ENCODE results near the gene COL25A1. TPM values are rescaled to one million over a fixed set of nuclear protein-coding genes. Genes with fewer than 3 reads are reported as not detected.
"Not testable (repeated sequence)": the region's sequence is repeated elsewhere in the genome, so short reads cannot be mapped to it uniquely, and the experiment has no call there.

COL25A1 gene
- total RNA-seq, 1 donor from 2014 or later, result 0.04 TPM

DNA sequence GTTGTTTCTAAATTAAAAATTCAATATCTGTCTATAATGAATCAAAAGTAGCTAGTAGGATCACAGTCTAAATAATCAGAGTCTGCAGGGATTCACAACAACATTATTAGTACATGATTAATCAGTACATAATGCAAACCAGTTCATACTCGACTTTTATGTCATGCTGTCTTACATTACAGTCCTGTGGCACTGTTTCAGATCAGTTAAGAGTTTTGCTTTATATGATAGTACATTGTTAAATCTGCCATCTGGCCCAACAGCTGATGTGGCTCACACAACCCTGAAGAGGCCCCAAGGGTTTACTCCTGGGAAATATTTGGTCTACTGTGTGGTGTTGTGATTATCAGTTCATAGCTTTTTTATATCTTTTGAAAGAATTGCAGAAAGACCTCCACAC, 292.5 kb downstream of the COL25A1 start:
- ATAC-seq, result no peak

DNA sequence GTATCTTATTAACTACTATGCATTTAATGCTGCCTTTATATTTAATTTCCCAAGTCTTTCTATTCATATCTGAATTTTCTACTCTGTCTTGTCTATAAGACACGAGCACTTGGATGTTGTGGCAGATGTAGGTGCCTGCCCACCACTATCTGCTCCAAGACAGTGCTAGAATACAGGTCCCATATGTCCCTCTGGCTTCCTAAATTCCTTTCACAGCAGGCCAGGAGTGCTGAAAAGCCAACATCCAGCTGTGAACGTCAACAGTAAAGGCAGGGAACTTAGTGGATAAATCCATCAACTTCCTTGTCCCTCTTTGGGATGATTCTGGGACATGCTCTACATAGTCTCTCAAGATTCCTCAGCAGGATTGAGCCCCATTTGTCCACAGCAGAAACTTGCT, 294.5 kb downstream of the COL25A1 start:
- ATAC-seq, result no peak

DNA sequence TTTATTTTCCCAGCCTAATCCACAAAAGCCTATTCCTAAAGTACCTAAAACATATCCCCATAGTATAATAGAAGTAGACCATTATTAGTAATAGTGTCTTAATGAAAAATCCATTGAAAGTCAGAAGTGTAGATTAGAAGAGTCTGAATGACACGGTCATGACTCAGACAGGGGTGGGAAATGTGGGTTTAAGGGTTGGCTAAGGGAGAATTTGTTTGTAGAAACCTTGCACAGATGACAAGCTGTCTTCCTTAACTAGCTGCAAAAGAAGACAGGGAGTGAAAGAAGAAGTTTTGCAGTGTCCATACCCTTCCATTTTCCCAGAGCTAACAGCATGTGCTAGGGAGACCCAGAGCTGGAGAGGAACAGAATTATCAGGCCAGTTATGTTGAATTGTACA, 296.9 kb downstream of the COL25A1 start:
- ATAC-seq, result no peak

DNA sequence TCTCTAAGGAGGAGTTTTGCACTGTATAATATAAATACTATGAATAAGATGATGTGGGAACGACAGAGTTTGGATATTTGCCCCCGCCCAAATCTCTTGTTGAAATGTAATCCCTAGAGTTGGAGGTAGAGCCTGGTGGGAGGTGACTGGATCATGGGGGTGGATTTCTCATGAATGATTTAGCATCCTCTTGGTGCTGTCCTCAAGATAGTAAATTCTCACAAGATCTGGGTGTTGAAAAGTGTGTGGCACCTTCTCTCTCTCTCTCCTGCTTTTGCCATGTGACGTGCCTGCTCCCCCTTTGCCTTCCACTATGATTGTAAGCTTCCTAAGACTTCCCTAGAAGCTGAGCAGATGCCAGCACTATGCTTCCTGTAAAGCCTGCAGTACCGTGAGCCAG, 298.0 kb downstream of the COL25A1 start:
- ATAC-seq, result no peak

DNA sequence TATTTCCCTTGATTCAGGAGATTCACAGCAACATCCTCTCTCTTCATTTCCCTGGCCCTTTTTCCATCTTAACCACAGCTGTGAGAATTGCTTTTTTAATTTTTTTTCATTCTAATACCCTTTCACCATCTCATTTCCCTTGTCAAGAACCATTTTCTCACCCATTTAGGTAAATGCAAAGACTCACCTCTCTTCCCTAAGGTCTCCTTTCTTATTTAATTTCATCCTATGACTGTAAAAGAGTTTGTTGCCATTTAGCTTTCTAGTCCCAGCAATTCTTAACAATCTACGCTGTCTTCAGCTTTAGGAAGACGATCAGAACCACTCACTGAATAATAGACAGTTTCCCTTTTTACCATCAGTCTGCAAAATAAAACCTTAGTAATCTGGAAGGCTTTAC, 298.5 kb downstream of the COL25A1 start:
- ATAC-seq, result no peak

DNA sequence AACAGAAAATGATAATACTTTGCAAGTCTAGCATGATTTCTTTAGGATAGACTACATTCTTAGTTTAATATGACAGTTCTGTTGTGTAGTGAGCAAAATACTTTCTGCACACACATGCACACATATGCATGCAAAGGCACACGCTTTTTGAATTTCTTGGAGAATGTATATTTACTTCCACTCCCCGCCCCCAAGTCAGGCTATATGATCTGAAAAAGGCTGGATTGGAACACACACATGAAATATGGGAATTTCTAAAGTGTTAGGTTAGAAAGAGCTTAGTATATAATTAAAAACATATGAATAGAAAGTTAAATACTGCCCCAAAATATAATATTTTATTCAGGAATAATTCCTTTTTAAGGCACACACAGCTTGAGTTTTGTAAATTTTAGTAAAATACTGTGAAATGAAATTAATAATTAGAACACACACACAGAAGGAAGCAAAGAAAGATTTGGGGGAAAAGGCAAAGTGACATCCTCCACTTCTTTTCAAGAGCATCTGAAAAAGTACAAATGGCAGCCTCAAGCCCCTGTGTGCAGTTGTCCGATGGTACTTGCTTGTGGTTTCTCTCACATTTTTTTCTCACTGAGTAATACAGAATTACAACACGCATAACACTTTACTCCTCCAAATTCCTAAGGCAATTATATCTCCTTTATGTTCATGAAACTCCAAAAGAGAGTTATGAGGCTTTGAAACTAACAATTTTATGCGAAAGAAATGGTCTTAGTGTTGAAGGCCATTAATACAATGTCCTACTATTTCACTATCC, 310.7 kb downstream of the COL25A1 start:
- no peak for ATAC-seq

DNA sequence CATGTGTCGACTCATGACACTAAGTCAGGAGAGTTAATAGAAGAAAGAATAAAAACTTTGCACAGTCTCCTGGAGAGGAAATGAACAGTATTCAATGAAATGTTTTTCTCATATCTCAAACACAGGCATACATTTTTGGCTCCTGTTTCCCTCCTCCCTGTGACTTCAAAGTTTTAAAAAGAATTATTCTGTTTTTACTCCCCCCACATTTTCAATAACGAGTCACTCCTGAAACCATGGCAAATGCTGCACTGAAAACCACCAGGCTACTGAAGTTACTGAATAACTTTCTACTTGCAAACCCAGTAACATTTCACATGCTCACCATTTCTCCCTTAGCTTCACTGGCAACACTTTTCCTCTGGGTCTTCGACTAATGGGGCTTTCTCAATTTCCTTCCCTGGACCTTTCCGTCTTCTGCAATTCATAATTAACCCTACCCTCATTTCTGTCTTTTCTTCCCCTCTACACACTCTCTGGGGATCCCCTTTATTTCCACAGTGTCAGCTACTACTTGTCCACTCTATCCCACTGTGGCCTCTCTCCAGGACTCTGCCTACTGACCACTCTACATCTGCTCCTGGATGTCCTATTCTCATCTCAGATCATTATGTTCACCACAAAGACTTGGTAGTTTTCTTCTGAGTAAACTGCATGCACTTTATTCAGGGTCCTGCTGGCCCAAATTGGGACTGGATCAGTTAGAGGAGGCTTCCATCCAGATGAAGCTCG, 313.8 kb downstream of the COL25A1 start:
- no peak for ATAC-seq

DNA sequence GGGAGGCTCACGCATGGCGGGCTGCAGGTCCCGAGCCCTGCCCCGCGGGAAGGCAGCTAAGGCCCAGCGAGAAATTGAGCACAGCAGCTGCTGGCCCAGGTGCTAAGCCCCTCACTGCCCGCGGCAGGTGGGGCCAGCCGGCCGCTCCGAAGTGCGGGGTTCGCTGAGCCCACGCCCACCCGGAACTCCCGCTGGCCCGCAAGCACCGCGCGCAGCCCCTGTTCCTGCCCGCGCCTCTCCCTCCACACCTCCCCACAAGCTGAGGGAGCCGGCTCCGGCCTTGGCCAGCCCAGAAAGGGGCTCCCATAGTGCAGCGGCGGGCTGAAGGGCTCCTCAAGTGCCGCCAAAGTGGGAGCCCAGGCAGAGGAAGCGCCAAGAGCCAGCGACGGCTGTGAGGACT, 318.0 kb downstream of the COL25A1 start:
- ATAC-seq, result not testable (repeated sequence)

DNA sequence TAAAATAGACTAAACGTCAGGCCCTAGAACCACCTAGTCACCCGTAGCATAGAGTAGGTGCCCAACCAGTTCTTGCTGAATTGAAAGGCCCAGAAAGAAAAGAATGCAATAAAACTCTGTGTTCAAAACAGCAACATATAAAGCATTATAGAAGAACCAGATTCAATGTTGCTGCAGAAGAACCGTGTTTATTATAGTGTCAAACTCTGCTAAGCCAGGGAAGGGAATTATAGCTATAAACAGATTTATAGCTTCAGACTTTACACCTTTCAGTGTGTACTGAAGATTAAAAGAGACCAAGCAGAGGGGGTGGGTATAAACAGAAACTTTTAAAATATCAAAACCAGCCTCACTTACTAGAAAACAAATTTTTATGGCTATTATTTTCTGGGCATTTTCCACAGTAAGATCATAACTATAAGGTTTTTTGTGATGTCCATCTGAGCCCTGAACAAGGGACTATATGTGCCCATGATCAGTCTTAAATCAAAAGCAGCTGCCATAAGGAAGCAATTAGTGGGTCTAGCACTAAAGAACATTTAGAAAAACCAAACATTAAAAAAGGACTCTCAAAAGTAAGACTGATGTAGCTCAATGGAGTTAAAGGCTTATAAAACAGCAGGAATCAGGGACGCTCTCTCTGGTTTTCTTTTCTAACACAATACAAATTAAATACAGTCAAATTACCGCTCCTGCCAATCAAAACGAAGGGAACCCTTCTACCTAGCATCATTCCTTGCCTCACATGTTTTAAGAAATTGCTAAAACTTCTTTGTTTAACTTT, 319.9 kb downstream of the COL25A1 start:
- no peak for ATAC-seq

DNA sequence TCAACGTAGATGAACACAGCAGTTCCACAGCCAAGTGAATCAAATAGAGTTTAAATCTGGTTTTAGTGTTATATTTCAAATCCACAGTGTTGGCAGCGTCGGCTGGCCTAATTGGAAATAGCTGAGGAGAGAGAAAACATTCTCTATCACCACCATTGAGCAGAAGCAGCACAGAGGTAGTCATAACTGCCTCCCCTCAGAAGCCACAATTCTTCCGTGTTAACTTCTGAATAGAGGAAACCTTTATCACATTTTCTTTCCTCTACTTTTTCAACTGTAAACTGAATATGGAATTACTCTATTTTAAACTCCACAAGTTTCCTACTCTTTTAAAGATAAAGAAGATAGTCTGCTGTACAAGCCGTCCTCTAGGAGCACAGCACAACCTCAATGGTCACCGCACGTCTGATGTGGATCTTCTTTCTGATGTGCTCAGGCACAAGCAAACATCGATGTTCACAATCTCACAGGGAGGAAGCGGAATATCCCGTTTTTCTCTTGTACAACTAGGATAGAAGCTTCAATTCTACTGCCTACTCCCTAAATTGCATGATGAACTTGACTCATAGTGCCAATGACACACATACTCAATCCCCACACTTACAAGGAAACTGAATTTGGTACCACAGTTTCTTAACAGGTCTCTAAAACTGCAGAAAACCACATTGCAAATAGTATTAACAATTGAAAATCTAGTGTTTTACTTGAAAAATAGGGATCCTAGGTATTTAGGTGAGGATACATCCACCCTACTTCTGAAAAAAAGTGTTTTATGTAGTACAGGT, 321.8 kb downstream of the COL25A1 start:
- no peak for ATAC-seq

DNA sequence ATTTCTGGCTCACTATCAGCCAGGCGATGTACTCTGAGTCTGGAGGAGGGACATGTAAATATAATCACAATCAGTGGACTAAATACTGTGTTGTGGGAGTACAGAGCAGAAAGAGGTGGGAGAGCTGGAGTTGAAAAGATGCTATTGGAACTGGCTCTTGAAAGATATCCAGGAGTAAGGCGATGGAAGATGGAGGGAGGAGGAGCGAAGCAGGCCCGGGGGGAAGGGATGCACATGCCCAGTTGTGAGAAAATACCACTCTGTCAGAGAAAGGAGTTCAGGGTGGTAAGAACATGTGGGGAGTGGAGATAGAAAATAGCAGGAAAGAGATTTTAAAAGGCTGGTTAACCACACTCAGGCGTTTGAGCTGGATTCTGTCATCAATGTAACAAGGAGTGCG, 322.7 kb downstream of the COL25A1 start:
- ATAC-seq, result no peak

DNA sequence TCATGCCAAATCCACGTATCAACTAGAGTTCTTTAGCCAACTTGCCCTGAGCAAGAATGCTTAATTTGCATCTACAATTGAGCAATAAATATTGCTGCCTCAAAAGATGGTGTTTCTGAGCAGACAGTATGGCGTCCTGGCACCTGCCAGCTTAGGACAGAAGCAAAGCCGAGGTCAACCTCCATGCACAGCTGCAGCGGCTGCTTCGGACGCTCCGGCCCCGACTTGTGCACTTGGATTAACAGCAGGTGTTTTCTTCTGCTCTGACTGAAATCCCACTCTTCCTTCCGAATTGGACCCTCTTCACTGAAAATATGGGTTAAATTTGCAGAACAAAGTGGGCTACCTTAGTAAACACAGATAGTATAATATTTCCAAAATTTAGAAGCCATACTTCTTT, 324.4 kb downstream of the COL25A1 start:
- ATAC-seq, result no peak

DNA sequence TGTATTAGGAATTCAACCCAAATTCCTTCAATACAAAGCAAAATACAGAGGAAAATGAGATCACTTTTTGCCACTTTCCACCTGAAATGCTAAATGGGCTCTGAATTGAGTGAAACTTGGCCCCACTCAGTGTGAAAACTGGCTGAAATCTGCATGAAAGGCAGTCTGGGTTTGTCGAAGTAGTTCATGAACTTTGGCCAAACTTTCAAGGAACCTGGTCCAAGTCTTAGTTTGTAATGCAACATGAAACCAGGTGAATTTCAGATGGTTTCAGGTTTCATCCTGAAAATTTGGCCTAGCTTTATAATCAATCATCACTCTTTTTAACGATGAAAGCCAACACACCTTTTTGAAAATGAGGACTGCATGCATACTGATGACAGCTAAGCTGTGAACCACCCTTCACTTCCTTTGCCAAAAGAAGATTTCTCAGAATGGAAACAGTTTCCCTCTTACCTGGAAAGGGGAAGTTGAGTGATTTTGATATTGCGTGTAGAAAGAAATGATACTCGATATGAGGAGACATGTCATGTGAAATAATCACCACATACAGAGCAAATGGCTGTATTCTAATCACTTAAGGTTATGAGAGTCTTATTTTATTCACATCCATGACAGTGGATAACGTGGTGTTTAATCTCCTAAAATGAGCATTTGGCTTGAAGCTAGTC, 329.7 kb downstream of the COL25A1 start:
- no peak for ATAC-seq

DNA sequence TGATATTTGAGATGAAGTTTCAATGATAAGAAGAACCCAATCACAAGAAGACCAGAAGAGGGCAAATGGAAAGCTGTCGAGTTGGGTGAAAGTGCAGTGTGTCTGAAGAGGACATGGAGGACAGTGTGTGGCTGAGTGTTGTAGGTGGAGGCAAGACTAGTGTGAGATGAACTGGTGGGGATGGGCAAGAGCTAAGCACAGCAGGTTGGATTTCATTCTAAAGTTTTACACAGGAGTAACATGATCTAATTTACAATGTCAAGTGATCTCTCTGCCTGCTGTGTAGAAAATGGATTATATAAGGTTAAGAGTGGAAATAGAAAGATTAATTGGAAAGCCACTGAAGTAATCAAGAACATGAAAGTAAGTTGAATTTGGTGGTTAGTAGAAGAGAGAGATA, 331.0 kb downstream of the COL25A1 start:
- no peak for ATAC-seq

DNA sequence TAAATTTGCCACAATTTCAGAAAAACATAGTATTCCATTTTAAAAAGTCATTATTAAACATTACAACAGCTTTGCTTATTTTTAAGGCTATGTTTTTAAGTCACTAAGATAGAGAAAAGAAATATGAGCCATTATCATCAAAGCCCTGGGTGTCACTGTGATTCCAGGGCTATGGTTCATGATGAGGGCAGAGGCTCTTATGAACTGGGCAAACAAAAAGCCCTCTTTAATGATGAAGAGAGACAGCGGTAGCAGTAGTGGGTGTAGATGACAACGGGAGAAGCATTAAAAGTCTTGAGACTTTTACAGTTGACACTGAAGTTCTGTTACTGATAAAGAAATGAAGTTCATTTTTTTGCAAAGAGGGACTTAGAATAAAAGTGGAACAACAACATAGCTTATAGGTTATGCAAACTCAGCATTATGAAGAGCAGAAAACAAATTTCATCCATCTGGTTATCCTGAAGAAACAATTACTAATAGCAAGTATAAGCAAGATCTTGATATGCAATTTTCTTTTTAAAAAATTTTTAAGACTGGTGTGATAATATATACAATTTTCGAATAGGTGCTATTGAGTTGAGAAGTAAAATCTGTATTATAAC, 336.9 kb downstream of the COL25A1 start:
- ATAC-seq, result no peak

DNA sequence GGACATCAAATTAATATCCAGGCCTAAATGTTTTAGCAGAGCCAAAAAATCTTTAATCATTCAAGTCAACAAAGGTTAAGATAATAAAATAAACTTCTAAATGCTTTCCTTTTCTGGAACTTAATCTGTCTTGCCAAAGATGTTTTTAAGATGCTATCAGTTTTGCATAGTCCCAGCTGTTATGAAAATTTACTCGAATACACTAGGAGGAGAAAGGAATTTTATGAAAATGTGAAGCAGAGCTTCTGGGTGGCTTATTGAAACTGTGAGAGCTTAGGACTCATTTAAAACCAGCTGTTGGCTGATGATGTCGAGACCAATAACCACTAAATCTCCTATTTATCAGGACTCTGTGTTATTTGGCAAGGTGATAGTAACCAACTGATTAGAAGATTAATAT, 337.4 kb downstream of the COL25A1 start:
- no peak for ATAC-seq

DNA sequence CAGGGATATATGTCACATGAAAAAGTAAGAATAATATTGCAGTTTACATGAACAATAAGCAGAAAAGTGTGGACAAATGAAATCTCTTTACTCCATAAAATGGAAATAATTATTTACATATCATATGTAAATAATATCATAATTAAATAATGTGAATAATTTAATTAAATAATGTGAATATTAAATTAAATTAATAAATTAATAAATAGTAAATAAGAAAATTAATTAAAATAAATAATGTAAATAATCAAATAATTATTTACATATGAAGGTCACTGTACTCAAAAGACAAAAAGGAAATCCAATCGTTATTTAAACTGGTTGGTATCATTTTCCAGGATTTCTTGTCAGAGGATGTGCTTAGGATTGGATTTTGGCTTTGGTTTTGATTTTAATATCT, 338.5 kb downstream of the COL25A1 start:
- ATAC-seq, result no peak

DNA sequence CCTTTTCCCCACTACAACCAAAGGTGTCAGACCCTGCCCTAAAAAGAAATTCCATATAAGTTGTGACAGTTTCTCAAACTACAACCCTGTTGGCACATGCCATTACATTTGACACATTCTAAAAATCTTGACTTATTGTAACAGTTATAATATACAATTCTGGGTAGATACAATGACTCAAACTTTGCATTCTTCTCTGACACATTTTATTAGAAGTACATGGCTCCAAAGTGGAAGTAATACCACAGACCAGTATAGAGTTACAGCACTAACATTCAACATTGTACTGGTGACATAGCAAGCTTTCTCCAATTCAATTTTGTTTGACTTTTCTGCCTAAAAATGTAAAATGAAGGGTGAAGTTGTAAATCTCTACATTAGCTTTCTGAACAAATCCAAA, 343.0 kb downstream of the COL25A1 start:
- no peak for ATAC-seq

DNA sequence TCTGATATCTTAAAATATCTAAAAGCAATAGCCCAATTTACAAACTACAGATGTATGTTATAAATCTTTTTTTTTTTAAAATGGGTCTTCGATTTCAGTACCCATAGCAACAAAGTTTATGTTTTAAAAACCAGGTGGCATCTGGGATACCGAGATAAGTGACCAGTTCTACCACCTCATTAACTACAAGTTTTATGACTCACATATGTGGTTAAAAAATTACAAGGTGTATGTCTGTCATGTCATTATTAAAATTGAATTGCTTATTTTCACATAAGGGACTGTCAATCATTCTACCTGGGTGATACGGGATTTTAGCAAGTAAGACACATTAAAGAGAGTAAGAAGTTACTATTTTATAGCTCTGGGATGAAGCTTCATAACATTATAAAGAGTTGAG, 347.6 kb downstream of the COL25A1 start:
- ATAC-seq, result no peak

DNA sequence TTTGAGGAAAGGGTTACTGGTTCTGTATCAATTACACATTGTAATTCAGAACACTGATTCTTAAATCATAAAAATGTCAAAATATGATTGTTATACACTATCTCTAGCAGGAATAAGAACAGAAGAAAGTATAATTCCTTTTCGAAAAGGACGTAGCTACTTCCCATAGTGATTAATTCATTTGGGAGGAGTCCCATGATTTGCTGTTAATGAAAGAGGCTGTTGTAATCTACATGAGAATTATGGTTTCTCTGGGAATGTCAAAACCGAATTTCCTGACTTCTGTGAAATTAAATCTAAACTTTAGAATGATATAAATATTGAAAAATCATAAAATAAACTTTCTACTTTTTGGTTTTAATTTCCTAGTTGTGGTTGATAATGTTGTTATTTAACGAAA, 348.5 kb downstream of the COL25A1 start:
- no peak for ATAC-seq

DNA sequence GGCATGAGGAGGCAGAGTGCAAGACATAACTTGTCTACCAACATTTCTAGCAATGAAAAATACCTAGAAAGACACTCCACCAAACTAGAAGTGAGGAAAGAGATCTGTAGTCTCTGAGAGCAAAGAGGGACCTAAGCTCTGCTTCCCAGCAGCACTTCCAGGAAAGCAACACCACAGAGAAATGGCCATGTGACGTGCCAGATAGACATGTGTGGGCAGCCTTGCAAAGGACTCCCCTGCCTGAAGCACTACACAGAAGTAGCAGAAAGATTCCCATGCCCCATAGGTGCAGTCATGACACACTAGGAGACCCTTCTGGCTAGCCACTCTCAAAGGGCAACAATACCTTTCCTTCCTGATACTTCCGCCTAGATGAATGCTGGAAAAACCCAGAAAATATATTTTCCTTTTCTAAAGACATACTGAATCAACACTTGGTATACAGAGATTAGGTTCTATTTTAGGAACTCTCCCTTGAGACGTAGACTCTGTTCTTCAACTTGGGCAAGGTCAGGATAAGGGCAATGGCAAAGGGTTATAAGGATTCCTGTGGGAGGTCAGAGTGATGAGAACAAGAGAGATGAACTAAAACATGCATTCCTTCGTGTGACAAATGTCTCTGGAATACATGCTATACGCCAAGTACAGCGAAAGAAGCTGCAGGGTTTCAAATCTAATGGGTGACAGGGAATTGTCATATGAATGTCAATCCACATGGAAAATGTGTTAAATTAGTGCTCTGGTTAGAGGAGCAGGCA, 352.1 kb downstream of the COL25A1 start:
- ATAC-seq, result no peak

Measured in esophagus mucosa (tissue), 1 donor.